PC-3 (cell line): ENCODE results near the gene OLR1. TPM values are rescaled to one million over a fixed set of nuclear protein-coding genes. Genes with fewer than 3 reads are reported as not detected.

Experiments used
- ATAC-seq: fragments of 200-7000 bp; cut with Tn5 transposase; 2 replicates; pipeline ENCODE4 v1.9.1; 2020; ENCODE audit warnings: mild to moderate bottlenecking, moderate library complexity
- BruUV-seq: library from RNA; stranded (reverse); fragments of 400-500 nt; replicated peaks from 2 replicates; lab custom pipeline; 2021; lab: Mats Ljungman, UMichigan
- CTCF ChIA-PET: fragments of 300-600 bp; sonication (Branson Sonifier 250); formaldehyde crosslinking; loops from one replicate; lab custom pipeline; 2022; ENCODE audit warnings: antibody characterized with exemption; lab: Charles Lee
- POLR2A ChIA-PET: fragments of 300-600 bp; sonication (Branson Sonifier 250); formaldehyde crosslinking; loops from one replicate; lab custom pipeline; 2022; ENCODE audit warnings: antibody characterized with exemption; ENCODE audit not compliant: unreplicated experiment; lab: Charles Lee
- DNase-seq: peaks from one replicate; pipeline ENCODE4 v3.0.0-alpha.2; 2015
- H2AFZ ChIP-seq: fragments of 300-600 bp; sonication (generic); 2 replicates; pipeline ENCODE4 v1.6.0; 2016; ENCODE audit warnings: antibody characterized with exemption, low read length
- H3F3A ChIP-seq: fragments of 300-600 bp; sonication (generic); one replicate; pipeline ENCODE4 v1.6.0; 2017; ENCODE audit warnings: antibody characterized with exemption, low read length, control low read depth, mild to moderate bottlenecking; ENCODE audit not compliant: unreplicated experiment
- H3K27ac ChIP-seq: fragments of 300-600 bp; sonication (generic); 2 replicates; pipeline ENCODE4 v1.5.1; 2016; ENCODE audit warnings: mild to moderate bottlenecking, low read length
- H3K27me3 ChIP-seq: fragments of 300-600 bp; sonication (generic); 2 replicates; pipeline ENCODE4 v1.6.1; 2016; ENCODE audit warnings: low read length, mixed read lengths
- H3K36me3 ChIP-seq: fragments of 300-600 bp; sonication (generic); 2 replicates; pipeline ENCODE4 v1.6.1; 2016; ENCODE audit warnings: low read depth, mixed run types, low read length, mixed read lengths
- H3K4me1 ChIP-seq: fragments of 300-600 bp; sonication (generic); 2 replicates; pipeline ENCODE4 v1.5.1; 2016; ENCODE audit warnings: low read length; ENCODE audit not compliant: insufficient read depth
- H3K4me2 ChIP-seq: fragments of 300-600 bp; sonication (generic); 2 replicates; pipeline ENCODE4 v1.6.0; 2016; ENCODE audit warnings: low read length
- H3K4me3 ChIP-seq: fragments of 300-600 bp; sonication (generic); 2 replicates; pipeline ENCODE4 v1.5.1; 2016; ENCODE audit warnings: mild to moderate bottlenecking, low read length, mixed read lengths
- H3K79me2 ChIP-seq: fragments of 300-600 bp; sonication (generic); 2 replicates; pipeline ENCODE4 v1.6.1; 2017; ENCODE audit warnings: low read length, mixed read lengths
- H3K9ac ChIP-seq: fragments of 300-600 bp; sonication (generic); 2 replicates; pipeline ENCODE4 v1.6.0; 2016; ENCODE audit warnings: mild to moderate bottlenecking, low read length
- H3K9me2 ChIP-seq: fragments of 300-600 bp; sonication (generic); replicated peaks from 2 replicates; pipeline ENCODE4 v1.6.1; 2016; ENCODE audit warnings: mixed run types, low read length, mixed read lengths
- H3K9me3 ChIP-seq: fragments of 300-600 bp; sonication (generic); 2 replicates; pipeline ENCODE4 v1.6.1; 2016; ENCODE audit warnings: low read length, mixed read lengths
- H4K20me1 ChIP-seq: fragments of 300-600 bp; sonication (generic); 2 replicates; pipeline ENCODE4 v1.6.1; 2016; ENCODE audit warnings: low read length, mixed read lengths
- EZH2 ChIP-seq: fragments of 300-600 bp; sonication (generic); IDR thresholded peaks from one replicate; pipeline ENCODE4 v1.6.1; 2017; ENCODE audit warnings: antibody characterized with exemption, mild to moderate bottlenecking, low read length; ENCODE audit not compliant: unreplicated experiment
- EZH2phosphoT487 ChIP-seq: fragments of 300-600 bp; sonication (generic); IDR thresholded peaks from 2 replicates; pipeline ENCODE4 v1.6.1; 2018; ENCODE audit warnings: mild to moderate bottlenecking, antibody characterized with exemption, low read length, borderline replicate concordance
- intact Hi-C: fragments of 100-400 bp; cut with micrococcal nuclease; formaldehyde crosslinking; loops from 2 replicates; pipeline ENCODE4 v1.9.0; 2023
- total RNA-seq: library from RNA; depleted of rRNA; stranded (reverse); fragments of >200 nt; gene quantifications from 2 replicates; pipeline ENCODE4 v1.2.3, GENCODE V29; 2014
- TF ChIP-seq, protein P1 (sequence below): fragments of 300-600 bp; sonication (generic); conservative IDR thresholded peaks from 2 replicates; pipeline ENCODE4 v1.5.1; 2017; ENCODE audit warnings: antibody characterized with exemption, low read depth, mild to moderate bottlenecking, low read length

OLR1 gene
- total RNA-seq, 1 experiment from 2014 or later = 0.80 TPM

GRCh38 chr12:10121278-10121677, 50.7 kb downstream of the OLR1 start:
- Histone ChIP-seq H3K9me3 (no peaks in the 10 kb centered on the region), H3K27ac (no peak overlapping the region), H3K9me2 (no peaks in the 10 kb centered on the region), H3K4me2 (no peak overlapping the region), H3K4me1 (no peaks in the 10 kb centered on the region), H3K36me3 (no peaks in the 10 kb centered on the region), H4K20me1 (no peaks in the 10 kb centered on the region), H3K4me3 (no peak overlapping the region), H3K27me3 (no peaks in the 10 kb centered on the region), H3K79me2 (no peaks in the 10 kb centered on the region), H3F3A (no peaks in the 10 kb centered on the region), H2AFZ (no peak overlapping the region), H3K9ac (no peak overlapping the region)
- TF ChIP-seq EZH2 (no peak), EZH2phosphoT487 (no peak)
- TF ChIP-seq, protein P1, sequence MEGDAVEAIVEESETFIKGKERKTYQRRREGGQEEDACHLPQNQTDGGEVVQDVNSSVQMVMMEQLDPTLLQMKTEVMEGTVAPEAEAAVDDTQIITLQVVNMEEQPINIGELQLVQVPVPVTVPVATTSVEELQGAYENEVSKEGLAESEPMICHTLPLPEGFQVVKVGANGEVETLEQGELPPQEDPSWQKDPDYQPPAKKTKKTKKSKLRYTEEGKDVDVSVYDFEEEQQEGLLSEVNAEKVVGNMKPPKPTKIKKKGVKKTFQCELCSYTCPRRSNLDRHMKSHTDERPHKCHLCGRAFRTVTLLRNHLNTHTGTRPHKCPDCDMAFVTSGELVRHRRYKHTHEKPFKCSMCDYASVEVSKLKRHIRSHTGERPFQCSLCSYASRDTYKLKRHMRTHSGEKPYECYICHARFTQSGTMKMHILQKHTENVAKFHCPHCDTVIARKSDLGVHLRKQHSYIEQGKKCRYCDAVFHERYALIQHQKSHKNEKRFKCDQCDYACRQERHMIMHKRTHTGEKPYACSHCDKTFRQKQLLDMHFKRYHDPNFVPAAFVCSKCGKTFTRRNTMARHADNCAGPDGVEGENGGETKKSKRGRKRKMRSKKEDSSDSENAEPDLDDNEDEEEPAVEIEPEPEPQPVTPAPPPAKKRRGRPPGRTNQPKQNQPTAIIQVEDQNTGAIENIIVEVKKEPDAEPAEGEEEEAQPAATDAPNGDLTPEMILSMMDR = no peak
- ChIA-PET CTCF (no interaction called here), POLR2A (no interaction called here)
- intact Hi-C loops = no loop called here
- no peak for DNase-seq
- no TSS peak for BruUV-seq
- no peak for ATAC-seq

DNA sequence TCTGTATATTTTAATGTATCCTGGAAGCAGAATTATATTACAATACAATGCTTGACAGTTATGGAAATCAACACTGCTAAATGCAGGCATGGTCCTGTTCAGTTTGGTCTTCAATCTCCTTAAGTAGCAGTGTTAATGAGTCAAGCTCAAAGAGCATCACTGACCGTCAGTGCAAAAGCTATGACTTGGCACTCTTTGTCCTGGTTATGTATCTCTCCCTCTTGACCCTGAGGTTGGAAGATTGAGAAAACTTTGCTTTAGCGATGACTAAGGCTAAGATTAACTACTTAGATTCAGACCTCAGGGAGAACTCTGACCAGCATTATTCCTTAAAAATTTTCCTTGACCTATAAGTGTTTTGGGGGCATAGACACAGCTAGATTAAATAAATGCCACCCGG, 52.9 kb downstream of the OLR1 start:
- Histone ChIP-seq H4K20me1 (no peaks in the 10 kb centered on the region), H2AFZ (no peak overlapping the region), H3K9me3 (no peaks in the 10 kb centered on the region), H3K4me2 (no peak overlapping the region), H3K27me3 (no peaks in the 10 kb centered on the region), H3K9ac (no peak overlapping the region), H3K4me3 (no peak overlapping the region), H3K4me1 (peaks cover 6% of the 10 kb centered on the region), H3F3A (no peaks in the 10 kb centered on the region), H3K27ac (no peak overlapping the region), H3K9me2 (no peaks in the 10 kb centered on the region), H3K36me3 (no peaks in the 10 kb centered on the region), H3K79me2 (no peaks in the 10 kb centered on the region)
- intact Hi-C loops = no loop called here
- DNase-seq = no peak
- ChIA-PET POLR2A (no interaction called here), CTCF (no interaction called here)
- TF ChIP-seq EZH2phosphoT487 (no peak), EZH2 (no peak)
- TF ChIP-seq, protein P1 = no peak
- ATAC-seq = no peak
- BruUV-seq = no TSS peak

GRCh38 chr12:10115890-10116289, 56.0 kb downstream of the OLR1 start:
- intact Hi-C loops = no loop called here
- POLR2A ChIA-PET = no interaction called here
- no peak for TF ChIP-seq EZH2
- TF ChIP-seq, protein P1 = no peak
- TF ChIP-seq EZH2phosphoT487 = no peak
- H3K79me2 ChIP-seq = no peaks in the 10 kb centered on the region
- H3K27me3 ChIP-seq = no peaks in the 10 kb centered on the region
- no peaks in the 10 kb centered on the region for H3F3A ChIP-seq
- ATAC-seq (no peak), DNase-seq (no peak)
- no peak overlapping the region for H3K27ac ChIP-seq
- no peak overlapping the region for H3K4me3 ChIP-seq
- no peak overlapping the region for H3K4me2 ChIP-seq
- H2AFZ ChIP-seq = no peak overlapping the region
- CTCF ChIA-PET = no interaction called here
- H3K9me3 ChIP-seq = no peaks in the 10 kb centered on the region
- H3K9me2 ChIP-seq = no peaks in the 10 kb centered on the region
- BruUV-seq = no TSS peak
- no peaks in the 10 kb centered on the region for H4K20me1 ChIP-seq
- H3K9ac ChIP-seq = no peak overlapping the region
- H3K36me3 ChIP-seq = no peaks in the 10 kb centered on the region
- H3K4me1 ChIP-seq = peaks cover 20% of the 10 kb centered on the region
